GM12878 (cell line): Measurements from ENCODE around the gene COIL.

ENCODE experiments used
- PRDM15 ChIP-seq: fragments of 450-650 bp; formaldehyde crosslinking; IDR thresholded peaks from 2 replicates; pipeline ENCODE4 v1.4.0; 2020; ENCODE audit warnings: mild to moderate bottlenecking, moderate library complexity
- RB1 ChIP-seq: fragments of 450-650 bp; formaldehyde crosslinking; IDR thresholded peaks from 2 replicates; pipeline ENCODE4 v1.6.1; 2017; ENCODE audit warnings: mild to moderate bottlenecking, borderline replicate concordance
- TF ChIP-seq, protein P1 (sequence below): IDR thresholded peaks from 2 replicates; pipeline ENCODE4 v1.6.1; 2011; ENCODE audit warnings: low read depth, low read length, improper control_type of control experiment, borderline replicate concordance
- TF ChIP-seq, protein P2 (sequence below), 3 experiments: IDR thresholded peaks in 2 of 3; conservative IDR thresholded peaks in 1 of 3; 2 replicates each; pipeline ENCODE4 v1.5.1; 2011; ENCODE audit warnings: low read depth in 3 of 3, low read length in 3 of 3, mild to moderate bottlenecking in 3 of 3, control low read depth in 2 of 3, moderate library complexity in 2 of 3, inconsistent platforms in 1 of 3, mixed read lengths in 1 of 3; ENCODE audit not compliant: control insufficient read depth in 2 of 3, insufficient read depth in 1 of 3; ENCODE audit errors: extremely low read depth in 1 of 3

GRCh38 chr17:56913000-56913311 is 47.9 kb downstream of the COIL start:
- TF ChIP-seq PRDM15 (no peak), RB1 (no peak)
- TF ChIP-seq, protein P1, sequence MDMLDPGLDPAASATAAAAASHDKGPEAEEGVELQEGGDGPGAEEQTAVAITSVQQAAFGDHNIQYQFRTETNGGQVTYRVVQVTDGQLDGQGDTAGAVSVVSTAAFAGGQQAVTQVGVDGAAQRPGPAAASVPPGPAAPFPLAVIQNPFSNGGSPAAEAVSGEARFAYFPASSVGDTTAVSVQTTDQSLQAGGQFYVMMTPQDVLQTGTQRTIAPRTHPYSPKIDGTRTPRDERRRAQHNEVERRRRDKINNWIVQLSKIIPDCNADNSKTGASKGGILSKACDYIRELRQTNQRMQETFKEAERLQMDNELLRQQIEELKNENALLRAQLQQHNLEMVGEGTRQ, result no peak
- TF ChIP-seq, protein P2, sequence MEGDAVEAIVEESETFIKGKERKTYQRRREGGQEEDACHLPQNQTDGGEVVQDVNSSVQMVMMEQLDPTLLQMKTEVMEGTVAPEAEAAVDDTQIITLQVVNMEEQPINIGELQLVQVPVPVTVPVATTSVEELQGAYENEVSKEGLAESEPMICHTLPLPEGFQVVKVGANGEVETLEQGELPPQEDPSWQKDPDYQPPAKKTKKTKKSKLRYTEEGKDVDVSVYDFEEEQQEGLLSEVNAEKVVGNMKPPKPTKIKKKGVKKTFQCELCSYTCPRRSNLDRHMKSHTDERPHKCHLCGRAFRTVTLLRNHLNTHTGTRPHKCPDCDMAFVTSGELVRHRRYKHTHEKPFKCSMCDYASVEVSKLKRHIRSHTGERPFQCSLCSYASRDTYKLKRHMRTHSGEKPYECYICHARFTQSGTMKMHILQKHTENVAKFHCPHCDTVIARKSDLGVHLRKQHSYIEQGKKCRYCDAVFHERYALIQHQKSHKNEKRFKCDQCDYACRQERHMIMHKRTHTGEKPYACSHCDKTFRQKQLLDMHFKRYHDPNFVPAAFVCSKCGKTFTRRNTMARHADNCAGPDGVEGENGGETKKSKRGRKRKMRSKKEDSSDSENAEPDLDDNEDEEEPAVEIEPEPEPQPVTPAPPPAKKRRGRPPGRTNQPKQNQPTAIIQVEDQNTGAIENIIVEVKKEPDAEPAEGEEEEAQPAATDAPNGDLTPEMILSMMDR (IDR thresholded peaks at IDR 0.05 in 2 of 3, conservative IDR thresholded peaks at IDR 0.05 in 1 of 3; ENCODE audit: control insufficient read depth in 2 of 3, extremely low read depth in 1 of 3, insufficient read depth in 1 of 3, low read depth in 3 of 3, low read length in 3 of 3), result no peak
